Measurements from ENCODE around the gene MKRN2.

DNA sequence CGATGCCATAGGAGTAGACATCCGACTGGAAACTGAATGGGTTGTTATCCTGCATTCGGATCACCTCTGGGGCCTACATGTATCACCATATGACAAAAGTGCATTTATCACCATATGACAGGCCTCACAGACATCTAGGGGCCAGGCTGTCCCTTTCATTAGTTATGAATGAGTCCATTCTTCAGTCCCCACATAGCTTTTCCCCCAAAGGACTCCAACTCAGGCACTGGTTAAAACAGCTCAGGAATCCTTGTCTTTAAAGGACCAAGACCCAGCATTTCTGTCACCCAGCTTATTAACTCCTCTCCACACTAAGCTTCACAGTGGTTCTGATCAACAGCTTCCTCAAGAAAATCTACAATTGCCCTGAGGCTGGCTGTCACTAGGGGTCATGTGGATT is 28.3 kb downstream of the MKRN2 start:
- TF ChIP-seq, protein P1, sequence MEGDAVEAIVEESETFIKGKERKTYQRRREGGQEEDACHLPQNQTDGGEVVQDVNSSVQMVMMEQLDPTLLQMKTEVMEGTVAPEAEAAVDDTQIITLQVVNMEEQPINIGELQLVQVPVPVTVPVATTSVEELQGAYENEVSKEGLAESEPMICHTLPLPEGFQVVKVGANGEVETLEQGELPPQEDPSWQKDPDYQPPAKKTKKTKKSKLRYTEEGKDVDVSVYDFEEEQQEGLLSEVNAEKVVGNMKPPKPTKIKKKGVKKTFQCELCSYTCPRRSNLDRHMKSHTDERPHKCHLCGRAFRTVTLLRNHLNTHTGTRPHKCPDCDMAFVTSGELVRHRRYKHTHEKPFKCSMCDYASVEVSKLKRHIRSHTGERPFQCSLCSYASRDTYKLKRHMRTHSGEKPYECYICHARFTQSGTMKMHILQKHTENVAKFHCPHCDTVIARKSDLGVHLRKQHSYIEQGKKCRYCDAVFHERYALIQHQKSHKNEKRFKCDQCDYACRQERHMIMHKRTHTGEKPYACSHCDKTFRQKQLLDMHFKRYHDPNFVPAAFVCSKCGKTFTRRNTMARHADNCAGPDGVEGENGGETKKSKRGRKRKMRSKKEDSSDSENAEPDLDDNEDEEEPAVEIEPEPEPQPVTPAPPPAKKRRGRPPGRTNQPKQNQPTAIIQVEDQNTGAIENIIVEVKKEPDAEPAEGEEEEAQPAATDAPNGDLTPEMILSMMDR (IDR thresholded peaks at IDR 0.05; ENCODE audit: low read depth, low read length) = no peak
- no peak for TF ChIP-seq EZH2phosphoT487 (IDR thresholded peaks at IDR 0.05; ENCODE audit: low read depth)

Measured in OCI-LY3 (cell line).